Neural progenitor cell (in vitro differentiated cells): ENCODE results near the gene RPS24. TPM values are rescaled to one million over a fixed set of nuclear protein-coding genes. Genes with fewer than 3 reads are reported as not detected.

Experiments
- DNase-seq: peaks from one replicate; pipeline ENCODE4 v3.0.0-alpha.2; 2016; ENCODE audit warnings: low spot score
- H2AFZ ChIP-seq: fragments of 200-600 bp; sonication (generic); replicated peaks from 2 replicates; pipeline ENCODE4 v1.6.1; 2016; ENCODE audit warnings: antibody characterized with exemption
- H3F3A ChIP-seq: fragments of 200-600 bp; sonication (generic); 2 replicates; pipeline ENCODE4 v1.6.1; 2016; ENCODE audit warnings: antibody characterized with exemption, low read depth
- H3K27ac ChIP-seq: fragments of 200-600 bp; sonication (generic); 2 replicates; pipeline ENCODE4 v1.5.1; 2016; ENCODE audit warnings: mild to moderate bottlenecking
- H3K27me3 ChIP-seq: fragments of 200-600 bp; sonication (generic); 2 replicates; pipeline ENCODE4 v1.6.1; 2016; ENCODE audit warnings: mild to moderate bottlenecking, moderate library complexity
- H3K36me3 ChIP-seq: fragments of 200-600 bp; sonication (generic); 2 replicates; pipeline ENCODE4 v1.5.1; 2016
- H3K4me1 ChIP-seq: fragments of 200-600 bp; sonication (generic); 2 replicates; pipeline ENCODE4 v1.6.1; 2016; ENCODE audit warnings: mixed run types
- H3K4me2 ChIP-seq: fragments of 200-600 bp; sonication (generic); 2 replicates; pipeline ENCODE4 v1.6.1; 2016
- H3K4me3 ChIP-seq: fragments of 200-600 bp; sonication (generic); 2 replicates; pipeline ENCODE4 v1.5.1; 2016
- H3K79me2 ChIP-seq: fragments of 200-600 bp; sonication (generic); 2 replicates; pipeline ENCODE4 v1.6.1; 2016; ENCODE audit warnings: low read depth
- H3K9ac ChIP-seq: fragments of 200-600 bp; sonication (generic); 2 replicates; pipeline ENCODE4 v1.6.1; 2016
- H3K9me3 ChIP-seq: fragments of 200-600 bp; sonication (generic); 2 replicates; pipeline ENCODE4 v1.5.1; 2016; ENCODE audit warnings: low read depth
- H4K20me1 ChIP-seq: fragments of 200-600 bp; sonication (generic); 2 replicates; pipeline ENCODE4 v1.6.1; 2016; ENCODE audit warnings: low read depth
- H3K27ac Mint-ChIP-seq: 3 replicates; pipeline ENCODE4 v1.8.0; 2021; ENCODE audit warnings: mixed read lengths
- H3K27me3 Mint-ChIP-seq: 2 replicates; pipeline ENCODE4 v1.8.0; 2022; ENCODE audit warnings: low read depth, mild to moderate bottlenecking, inconsistent platforms, moderate library complexity, mixed read lengths; ENCODE audit not compliant: insufficient read depth
- H3K36me3 Mint-ChIP-seq: 3 replicates; pipeline ENCODE4 v1.8.0; 2021; ENCODE audit warnings: mixed read lengths
- H3K4me1 Mint-ChIP-seq: 3 replicates; pipeline ENCODE4 v1.8.0; 2021; ENCODE audit warnings: mixed read lengths
- H3K4me3 Mint-ChIP-seq: 3 replicates; pipeline ENCODE4 v1.8.0; 2021; ENCODE audit warnings: mild to moderate bottlenecking, moderate library complexity, mixed read lengths
- H3K9me3 Mint-ChIP-seq: 3 replicates; pipeline ENCODE4 v1.8.0; 2020; ENCODE audit warnings: mixed read lengths
- EZH2 ChIP-seq: fragments of 200-600 bp; sonication (generic); IDR thresholded peaks from 2 replicates; pipeline ENCODE4 v1.6.1; 2017; ENCODE audit warnings: antibody characterized with exemption, mild to moderate bottlenecking, moderate library complexity
- EZH2phosphoT487 ChIP-seq: fragments of 200-600 bp; sonication (generic); IDR thresholded peaks from 2 replicates; pipeline ENCODE4 v1.6.1; 2017; ENCODE audit warnings: antibody characterized with exemption
- total RNA-seq: library from RNA; depleted of rRNA; stranded (reverse); fragments of >200 nt; gene quantifications from 2 replicates; pipeline ENCODE4 v1.2.3, GENCODE V29; 2015; ENCODE audit warnings: low replicate concordance
- TF ChIP-seq, protein P1 (sequence below): fragments of 200-600 bp; sonication (generic); IDR thresholded peaks from 2 replicates; pipeline ENCODE4 v1.5.1; 2017; ENCODE audit warnings: antibody characterized with exemption, mild to moderate bottlenecking

RPS24 gene
- total RNA-seq, 1 donor from 2014 or later: 5,646 TPM

DNA sequence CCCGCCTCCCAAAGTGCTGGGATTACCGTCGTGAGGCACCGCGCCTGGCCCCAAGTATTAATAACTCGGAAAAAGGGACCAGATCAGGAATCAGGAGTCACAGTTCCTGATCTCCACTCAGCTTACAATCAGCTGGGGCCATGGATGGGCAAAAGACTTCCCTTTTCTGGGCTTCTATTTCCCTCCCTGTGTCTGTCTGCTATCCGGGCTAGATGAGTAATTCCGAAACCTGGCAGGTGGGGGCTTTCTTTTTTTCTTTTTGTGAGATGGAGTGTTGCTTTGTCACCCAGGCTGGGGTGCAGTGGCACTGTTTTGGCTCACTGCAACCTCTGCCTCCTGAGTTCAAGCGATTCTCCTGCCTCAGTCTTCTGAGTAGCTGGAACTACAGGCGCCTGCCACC is 11.6 kb downstream of the RPS24 start:
- peaks cover 30% of the 10 kb centered on the region for H4K20me1 ChIP-seq
- H3K36me3 ChIP-seq: peaks cover 4% of the 10 kb centered on the region
- no peaks in the 10 kb centered on the region for H3K9me3 ChIP-seq
- H2AFZ ChIP-seq: no peak overlapping the region
- no peak overlapping the region for H3K4me3 ChIP-seq
- H3K36me3 Mint-ChIP-seq: peaks cover 20% of the 10 kb centered on the region
- H3K27me3 Mint-ChIP-seq: peaks cover 3% of the 10 kb centered on the region
- peaks cover 48% of the 10 kb centered on the region for H3F3A ChIP-seq
- peaks cover 32% of the 10 kb centered on the region for H3K4me1 Mint-ChIP-seq
- no peaks in the 10 kb centered on the region for H3K27me3 ChIP-seq
- no peak overlapping the region for H3K4me2 ChIP-seq
- TF ChIP-seq, protein P1, sequence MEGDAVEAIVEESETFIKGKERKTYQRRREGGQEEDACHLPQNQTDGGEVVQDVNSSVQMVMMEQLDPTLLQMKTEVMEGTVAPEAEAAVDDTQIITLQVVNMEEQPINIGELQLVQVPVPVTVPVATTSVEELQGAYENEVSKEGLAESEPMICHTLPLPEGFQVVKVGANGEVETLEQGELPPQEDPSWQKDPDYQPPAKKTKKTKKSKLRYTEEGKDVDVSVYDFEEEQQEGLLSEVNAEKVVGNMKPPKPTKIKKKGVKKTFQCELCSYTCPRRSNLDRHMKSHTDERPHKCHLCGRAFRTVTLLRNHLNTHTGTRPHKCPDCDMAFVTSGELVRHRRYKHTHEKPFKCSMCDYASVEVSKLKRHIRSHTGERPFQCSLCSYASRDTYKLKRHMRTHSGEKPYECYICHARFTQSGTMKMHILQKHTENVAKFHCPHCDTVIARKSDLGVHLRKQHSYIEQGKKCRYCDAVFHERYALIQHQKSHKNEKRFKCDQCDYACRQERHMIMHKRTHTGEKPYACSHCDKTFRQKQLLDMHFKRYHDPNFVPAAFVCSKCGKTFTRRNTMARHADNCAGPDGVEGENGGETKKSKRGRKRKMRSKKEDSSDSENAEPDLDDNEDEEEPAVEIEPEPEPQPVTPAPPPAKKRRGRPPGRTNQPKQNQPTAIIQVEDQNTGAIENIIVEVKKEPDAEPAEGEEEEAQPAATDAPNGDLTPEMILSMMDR: no peak
- no peak for TF ChIP-seq EZH2
- TF ChIP-seq EZH2phosphoT487: no peak
- no peak overlapping the region for H3K4me3 Mint-ChIP-seq
- peaks cover 9% of the 10 kb centered on the region for H3K79me2 ChIP-seq
- H3K27ac Mint-ChIP-seq: no peak overlapping the region
- no peaks in the 10 kb centered on the region for H3K9me3 Mint-ChIP-seq
- H3K9ac ChIP-seq: no peak overlapping the region
- peaks cover 5% of the 10 kb centered on the region for H3K4me1 ChIP-seq
- no peak for DNase-seq
- H3K27ac ChIP-seq: no peak overlapping the region

DNA sequence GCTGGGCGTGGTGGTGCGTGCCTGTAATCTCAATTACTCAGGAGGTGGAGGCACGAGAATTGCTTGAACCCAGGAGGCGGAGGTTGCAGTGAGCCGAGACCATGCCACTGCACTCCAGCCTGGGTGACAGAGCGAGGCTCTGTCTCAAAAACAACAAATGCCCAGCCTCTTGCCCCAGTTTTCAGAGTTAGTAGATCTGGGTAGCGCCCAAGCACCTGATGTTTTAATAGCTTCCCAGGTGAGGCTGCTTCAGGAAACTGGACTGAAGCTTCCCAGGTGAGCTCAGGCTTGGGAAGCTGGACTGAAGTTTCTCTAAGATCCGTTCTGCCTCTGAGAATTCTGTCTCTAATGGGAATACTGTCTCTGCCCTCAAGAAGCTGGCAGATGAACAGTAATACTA is 12.2 kb downstream of the RPS24 start:
- Mint-ChIP-seq H3K27me3 (peaks cover 3% of the 10 kb centered on the region), H3K27ac (no peak overlapping the region)
- TF ChIP-seq EZH2 (no peak), EZH2phosphoT487 (no peak)
- TF ChIP-seq, protein P1: no peak

GRCh38 chr10:78046711-78047269 is 13.1 kb downstream of the RPS24 start:
- H3K9me3 ChIP-seq: no peaks in the 10 kb centered on the region
- H3K4me3 ChIP-seq: no peak overlapping the region
- no peaks in the 10 kb centered on the region for H3K79me2 ChIP-seq
- Mint-ChIP-seq H3K27me3 (peaks cover 3% of the 10 kb centered on the region), H3K27ac (no peak overlapping the region), H3K36me3 (peaks cover 6% of the 10 kb centered on the region), H3K4me1 (peaks cover 32% of the 10 kb centered on the region), H3K9me3 (no peaks in the 10 kb centered on the region), H3K4me3 (no peak overlapping the region)
- H3K27ac ChIP-seq: no peak overlapping the region
- no peak overlapping the region for H3K4me2 ChIP-seq
- H3K36me3 ChIP-seq: no peaks in the 10 kb centered on the region
- peaks cover 32% of the 10 kb centered on the region for H3F3A ChIP-seq
- no peak overlapping the region for H2AFZ ChIP-seq
- H3K27me3 ChIP-seq: no peaks in the 10 kb centered on the region
- peaks cover 5% of the 10 kb centered on the region for H3K4me1 ChIP-seq
- no peak for DNase-seq
- no peak overlapping the region for H3K9ac ChIP-seq
- H4K20me1 ChIP-seq: peaks cover 16% of the 10 kb centered on the region
- TF ChIP-seq EZH2phosphoT487: no peak
- no peak for TF ChIP-seq EZH2
- TF ChIP-seq, protein P1: no peak

More for the DNA sequence above, 12.2 kb downstream of the RPS24 start:
- no peaks in the 10 kb centered on the region for H3K27me3 ChIP-seq
- no peaks in the 10 kb centered on the region for H3K36me3 ChIP-seq
- H3K9me3 ChIP-seq: no peaks in the 10 kb centered on the region
- no peak overlapping the region for H3K27ac ChIP-seq
- no peak overlapping the region for H3K9ac ChIP-seq
- peaks cover 5% of the 10 kb centered on the region for H3K4me1 ChIP-seq
- H2AFZ ChIP-seq: no peak overlapping the region
- H3K79me2 ChIP-seq: peaks cover 3% of the 10 kb centered on the region
- H3K4me1 Mint-ChIP-seq: peaks cover 32% of the 10 kb centered on the region
- DNase-seq: no peak
- H3F3A ChIP-seq: peaks cover 42% of the 10 kb centered on the region
- peaks cover 24% of the 10 kb centered on the region for H4K20me1 ChIP-seq
- H3K4me3 Mint-ChIP-seq: no peak overlapping the region
- H3K36me3 Mint-ChIP-seq: peaks cover 14% of the 10 kb centered on the region
- no peak overlapping the region for H3K4me2 ChIP-seq
- no peaks in the 10 kb centered on the region for H3K9me3 Mint-ChIP-seq
- H3K4me3 ChIP-seq: no peak overlapping the region
